Activated T-helper 1 cell treated with anti-CD3 and anti-CD28 coated beads, Interleukin-12 subunit alpha, Interleukin-12 subunit beta, Interleukin-2, Interleukin-4 antibody, amounts not matched to agents 30 ng/mL and 10 ng/mL and 1 ng/mL, durations not matched to agents 14 hours and 24 hours and 36 hours (primary cell): Measurements from ENCODE around the gene CLCN7. TPM values are rescaled to one million over a fixed set of nuclear protein-coding genes. Genes with fewer than 3 reads are reported as not detected.

Experiments used
- DNase-seq: peaks from one replicate; pipeline ENCODE4 v3.0.0; 2021; ENCODE audit warnings: low spot score
- H3K27ac Mint-ChIP-seq: one replicate; pipeline ENCODE4 v1.8.0; 2021; ENCODE audit warnings: mild to moderate bottlenecking, mixed read lengths
- H3K27me3 Mint-ChIP-seq: one replicate; pipeline ENCODE4 v1.8.0; 2022; ENCODE audit warnings: mild to moderate bottlenecking, moderate library complexity, mixed read lengths; ENCODE audit not compliant: insufficient read depth
- H3K36me3 Mint-ChIP-seq: one replicate; pipeline ENCODE4 v1.8.0; 2021; ENCODE audit warnings: low read depth, mixed read lengths
- H3K4me1 Mint-ChIP-seq: one replicate; pipeline ENCODE4 v1.8.0; 2021; ENCODE audit warnings: low read depth, mixed read lengths
- H3K4me3 Mint-ChIP-seq: one replicate; pipeline ENCODE4 v1.8.0; 2021; ENCODE audit warnings: mild to moderate bottlenecking, moderate library complexity, mixed read lengths
- H3K9me3 Mint-ChIP-seq: one replicate; pipeline ENCODE4 v1.8.0; 2021; ENCODE audit warnings: mixed read lengths
- intact Hi-C: fragments of 100-400 bp; cut with micrococcal nuclease; formaldehyde crosslinking; loops from one replicate; pipeline ENCODE4 v1.15.1; 2024
- total RNA-seq: library from RNA; stranded (reverse); gene quantifications from 2 replicates; pipeline ENCODE4 v1.2.3, GENCODE V29; 2022

The CLCN7 gene
- total RNA-seq, 1 donor from 2014 or later, result 68.7 TPM

- intact Hi-C loops, result no loop called here
- no peak overlapping the region for H3K4me3 Mint-ChIP-seq
Observed at GRCh38 chr16:1497014-1497598, 22.3 kb upstream of the CLCN7 start.

GRCh38 chr16:1496464-1496863, 21.6 kb upstream of the CLCN7 start:
- Mint-ChIP-seq H3K27me3 (no peaks in the 10 kb centered on the region), H3K4me1 (peaks cover 8% of the 10 kb centered on the region), H3K27ac (no peak overlapping the region), H3K9me3 (no peaks in the 10 kb centered on the region), H3K4me3 (no peak overlapping the region), H3K36me3 (peaks cover 11% of the 10 kb centered on the region)
- intact Hi-C loops, result no loop called here
- no peak for DNase-seq

More at GRCh38 chr16:1497014-1497598, 22.3 kb upstream of the CLCN7 start:
- H3K36me3 Mint-ChIP-seq, result peaks cover 13% of the 10 kb centered on the region
- no peak overlapping the region for H3K27ac Mint-ChIP-seq
- H3K4me1 Mint-ChIP-seq, result peaks cover 8% of the 10 kb centered on the region
- H3K27me3 Mint-ChIP-seq, result no peaks in the 10 kb centered on the region
- H3K9me3 Mint-ChIP-seq, result no peaks in the 10 kb centered on the region
- DNase-seq, result no peak

GRCh38 chr16:1495889-1496262, 21.0 kb upstream of the CLCN7 start:
- Mint-ChIP-seq H3K9me3 (no peaks in the 10 kb centered on the region), H3K4me1 (peaks cover 8% of the 10 kb centered on the region), H3K36me3 (peaks cover 11% of the 10 kb centered on the region), H3K27ac (no peak overlapping the region), H3K4me3 (peak overlapping the region; percentile 30), H3K27me3 (no peaks in the 10 kb centered on the region)
- intact Hi-C loops, result no loop called here
- DNase-seq, result no peak

GRCh38 chr16:1495211-1495888, 20.5 kb upstream of the CLCN7 start:
- intact Hi-C loops, result no loop called here
- no peak for DNase-seq
- peaks cover 8% of the 10 kb centered on the region for H3K4me1 Mint-ChIP-seq
- H3K27me3 Mint-ChIP-seq, result no peaks in the 10 kb centered on the region
- peaks cover 11% of the 10 kb centered on the region for H3K36me3 Mint-ChIP-seq
- peak overlapping the region; percentile 62 for H3K4me3 Mint-ChIP-seq
- H3K27ac Mint-ChIP-seq, result no peak overlapping the region
- H3K9me3 Mint-ChIP-seq, result no peaks in the 10 kb centered on the region

- intact Hi-C loops, result loop anchor here (5.0 kb wide), 1 partner anchor 902 kb away; the partner anchor contains the start of gene RAB40C
- no peak for DNase-seq
- no peaks in the 10 kb centered on the region for H3K27me3 Mint-ChIP-seq
- peak overlapping the region; percentile 90 for H3K4me3 Mint-ChIP-seq
- H3K4me1 Mint-ChIP-seq, result peaks cover 8% of the 10 kb centered on the region
- no peak overlapping the region for H3K27ac Mint-ChIP-seq
- no peaks in the 10 kb centered on the region for H3K9me3 Mint-ChIP-seq
- H3K36me3 Mint-ChIP-seq, result peaks cover 11% of the 10 kb centered on the region
Observed at GRCh38 chr16:1494711-1495110, 19.9 kb upstream of the CLCN7 start.

- H3K4me1 Mint-ChIP-seq, result peaks cover 8% of the 10 kb centered on the region
- peak overlapping the region; percentile 90 for H3K4me3 Mint-ChIP-seq
- intact Hi-C loops, result loop anchor here (5.0 kb wide), 1 partner anchor 902 kb away; the partner anchor contains the start of gene RAB40C
- DNase-seq, result no peak
- no peaks in the 10 kb centered on the region for H3K9me3 Mint-ChIP-seq
- peak overlapping the region; percentile 48 for H3K27ac Mint-ChIP-seq
- H3K27me3 Mint-ChIP-seq, result no peaks in the 10 kb centered on the region
- H3K36me3 Mint-ChIP-seq, result peaks cover 11% of the 10 kb centered on the region
Observed at GRCh38 chr16:1494129-1494640, 19.4 kb upstream of the CLCN7 start.

GRCh38 chr16:1493746-1494094, 18.9 kb upstream of the CLCN7 start:
- H3K36me3 Mint-ChIP-seq, result peaks cover 10% of the 10 kb centered on the region
- peak overlapping the region; percentile 90 for H3K4me3 Mint-ChIP-seq
- H3K27ac Mint-ChIP-seq, result peak overlapping the region; percentile 48
- H3K27me3 Mint-ChIP-seq, result no peaks in the 10 kb centered on the region
- intact Hi-C loops, result loop anchor here (1.0 to 5.0 kb wide), 7 partner anchors 18 to 901 kb away; partner anchors contain the start of genes CLCN7, CRAMP1, IFT140 and MAPK8IP3
- DNase-seq, result no peak
- no peaks in the 10 kb centered on the region for H3K9me3 Mint-ChIP-seq
- peaks cover 8% of the 10 kb centered on the region for H3K4me1 Mint-ChIP-seq

GRCh38 chr16:1492923-1493745, 18.3 kb upstream of the CLCN7 start, which contains the start of gene TELO2:
TELO2 (plus strand) TSS chr16:1493360; CDS start chr16:1494282, 922 bp downstream.
- peak within 1 kb of the TSS; percentile 92 for H3K4me3 Mint-ChIP-seq
- peaks cover 6% of the 10 kb centered on the region for H3K36me3 Mint-ChIP-seq
- intact Hi-C loops, result loop anchor here (1.0 to 5.0 kb wide), 7 partner anchors 18 to 901 kb away; partner anchors contain the start of genes CLCN7, CRAMP1, IFT140 and MAPK8IP3
- peak; percentile 85 for DNase-seq
- peak within 1 kb of the TSS; percentile 98 for H3K27ac Mint-ChIP-seq
- peaks cover 8% of the 10 kb centered on the region for H3K4me1 Mint-ChIP-seq
- H3K27me3 Mint-ChIP-seq, result no peaks in the 10 kb centered on the region
- no peaks in the 10 kb centered on the region for H3K9me3 Mint-ChIP-seq

GRCh38 chr16:1492082-1492922, 17.5 kb upstream of the CLCN7 start:
- intact Hi-C loops, result loop anchor here (2.0 to 5.0 kb wide), 2 partner anchors 114 to 900 kb away; partner anchors contain the start of gene RAB40C
- Mint-ChIP-seq H3K36me3 (peaks cover 6% of the 10 kb centered on the region), H3K27ac (peak overlapping the region; percentile 98), H3K4me3 (peak overlapping the region; percentile 92), H3K9me3 (no peaks in the 10 kb centered on the region), H3K27me3 (no peaks in the 10 kb centered on the region), H3K4me1 (peaks cover 8% of the 10 kb centered on the region)
- DNase-seq, result no peak

GRCh38 chr16:1491327-1491726, 16.5 kb upstream of the CLCN7 start:
- Mint-ChIP-seq H3K4me3 (peak overlapping the region; percentile 4), H3K27ac (no peak overlapping the region), H3K9me3 (no peaks in the 10 kb centered on the region), H3K36me3 (no peaks in the 10 kb centered on the region), H3K4me1 (peaks cover 8% of the 10 kb centered on the region), H3K27me3 (no peaks in the 10 kb centered on the region)
- DNase-seq, result no peak
- intact Hi-C loops, result loop anchor here (5.0 kb wide), 1 partner anchor 899 kb away; the partner anchor contains the start of gene RAB40C

GRCh38 chr16:1489077-1489476, 14.2 kb upstream of the CLCN7 start:
- DNase-seq, result no peak
- Mint-ChIP-seq H3K27ac (no peak overlapping the region), H3K27me3 (no peaks in the 10 kb centered on the region), H3K36me3 (no peaks in the 10 kb centered on the region), H3K4me1 (peaks cover 8% of the 10 kb centered on the region), H3K4me3 (no peak overlapping the region), H3K9me3 (no peaks in the 10 kb centered on the region)
- intact Hi-C loops, result no loop called here

GRCh38 chr16:1488619-1489018, 13.8 kb upstream of the CLCN7 start, which contains the start of gene PTX4:
PTX4 (minus strand) TSS chr16:1488944; CDS start chr16:1488909, 35 bp downstream.
- Mint-ChIP-seq H3K4me1 (peaks cover 8% of the 10 kb centered on the region), H3K27ac (no peak within 1 kb of the TSS), H3K27me3 (no peaks in the 10 kb centered on the region), H3K4me3 (no peak within 1 kb of the TSS), H3K36me3 (no peaks in the 10 kb centered on the region), H3K9me3 (no peaks in the 10 kb centered on the region)
- no peak for DNase-seq
- intact Hi-C loops, result no loop called here
